ENCODE results near the gene MTM1. TPM values are rescaled to one million over a fixed set of nuclear protein-coding genes. Genes with fewer than 3 reads are reported as not detected.

MTM1 gene
- total and polyA plus RNA-seq, 2 experiments from 2014 or later: 8.1 to 8.9 TPM

DNA sequence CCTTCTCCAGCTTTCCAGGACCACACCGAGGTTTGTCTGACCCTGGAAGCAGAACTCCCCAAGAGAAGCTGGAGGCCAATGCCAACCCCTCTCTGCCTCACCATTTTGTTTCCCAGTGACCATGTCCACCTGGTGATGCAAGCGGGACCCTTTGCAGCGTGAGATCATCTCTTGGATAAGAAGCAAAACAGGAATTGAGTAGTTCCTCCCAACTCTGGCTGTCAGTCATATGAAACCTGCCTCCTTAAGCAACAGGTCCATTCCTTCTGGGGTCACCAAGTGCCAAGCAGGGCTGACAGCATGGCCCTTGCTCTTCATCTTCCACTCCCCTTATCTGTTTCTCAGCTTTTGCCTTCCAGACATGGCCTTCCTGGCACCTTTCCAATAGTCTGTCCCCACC, 41.3 kb upstream of the MTM1 start:
- 93 to 96% methylated on average over 2 to 3 of the region's 3 CpGs for WGBS, 2 experiments (ENCODE audit: low coverage in 1 of 2, low lambda C conversion rate in 2 of 2, missing lambda C conversion rate in 2 of 2)
- H2AFZ ChIP-seq: no peak overlapping the region

DNA sequence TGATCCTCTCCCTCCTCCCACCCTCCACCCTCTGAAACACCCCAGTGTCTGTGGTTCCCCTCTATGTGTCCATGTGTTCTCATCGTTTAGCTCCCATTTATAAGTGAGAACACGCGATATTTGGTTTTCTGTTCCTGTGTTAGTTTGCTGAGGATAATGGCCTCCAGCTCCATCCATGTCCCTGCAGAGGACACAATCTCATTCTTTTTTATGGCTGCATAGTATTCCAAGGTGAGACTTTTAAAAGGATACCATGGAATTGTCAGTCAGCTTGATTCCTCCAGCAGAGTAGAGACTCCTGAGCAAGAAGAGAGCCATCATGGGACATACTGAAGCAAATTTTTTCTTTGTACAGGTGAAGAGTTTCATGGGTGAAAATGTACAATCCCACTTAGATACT, 38.8 kb upstream of the MTM1 start:
- 89 to 93% methylated on average over 3 of the region's 3 CpGs for WGBS, 2 experiments (ENCODE audit: low coverage in 1 of 2, low lambda C conversion rate in 2 of 2, missing lambda C conversion rate in 2 of 2)
- in situ Hi-C loops (cut with MboI): no loop called here
- no peak for DNase-seq
- H3K4me1 ChIP-seq (ENCODE audit: insufficient read depth): no peaks in the 10 kb centered on the region
- no peaks in the 10 kb centered on the region for H3K36me3 ChIP-seq (ENCODE audit: low read depth)
- no peaks in the 10 kb centered on the region for H3K27me3 ChIP-seq (replicated peaks; ENCODE audit: insufficient read depth)
- TF ChIP-seq EZH2phosphoT487 (IDR thresholded peaks at IDR 0.05; ENCODE audit: insufficient read depth, low read depth) (no peak), EZH2 (IDR thresholded peaks at IDR 0.05; ENCODE audit: insufficient read depth, poor library complexity, severe bottlenecking) (no peak)
- no peak overlapping the region for H3K4me2 ChIP-seq (ENCODE audit: unreplicated experiment)
- no peaks in the 10 kb centered on the region for H3K9me3 ChIP-seq (ENCODE audit: low read depth)
- no peaks in the 10 kb centered on the region for H3K9me2 ChIP-seq (ENCODE audit: insufficient read depth)
- H4K20me1 ChIP-seq (ENCODE audit: insufficient read depth): no peaks in the 10 kb centered on the region
- no peaks in the 10 kb centered on the region for H3K79me2 ChIP-seq (ENCODE audit: insufficient read depth)
- no peaks in the 10 kb centered on the region for H3F3A ChIP-seq (ENCODE audit: insufficient read depth)
- no peak overlapping the region for H3K9ac ChIP-seq
- H2AFZ ChIP-seq: no peak overlapping the region
- no peak overlapping the region for H3K27ac ChIP-seq
- no peak overlapping the region for H3K4me3 ChIP-seq

More for the DNA sequence above, 41.3 kb upstream of the MTM1 start:
- no peak for DNase-seq
- H3K36me3 ChIP-seq (ENCODE audit: low read depth): no peaks in the 10 kb centered on the region
- H3F3A ChIP-seq (ENCODE audit: insufficient read depth): no peaks in the 10 kb centered on the region
- no peaks in the 10 kb centered on the region for H3K4me1 ChIP-seq (ENCODE audit: insufficient read depth)
- no peaks in the 10 kb centered on the region for H4K20me1 ChIP-seq (ENCODE audit: insufficient read depth)
- H3K27me3 ChIP-seq (replicated peaks; ENCODE audit: insufficient read depth): no peaks in the 10 kb centered on the region
- TF ChIP-seq EZH2phosphoT487 (IDR thresholded peaks at IDR 0.05; ENCODE audit: insufficient read depth, low read depth) (no peak), EZH2 (IDR thresholded peaks at IDR 0.05; ENCODE audit: insufficient read depth, poor library complexity, severe bottlenecking) (no peak)
- no peak overlapping the region for H3K9ac ChIP-seq
- no peaks in the 10 kb centered on the region for H3K79me2 ChIP-seq (ENCODE audit: insufficient read depth)
- no peaks in the 10 kb centered on the region for H3K9me2 ChIP-seq (ENCODE audit: insufficient read depth)
- H3K4me3 ChIP-seq: no peak overlapping the region
- H3K9me3 ChIP-seq (ENCODE audit: low read depth): no peaks in the 10 kb centered on the region
- H3K4me2 ChIP-seq (ENCODE audit: unreplicated experiment): no peak overlapping the region
- no peak overlapping the region for H3K27ac ChIP-seq
- in situ Hi-C loops (cut with MboI): no loop called here

DNA sequence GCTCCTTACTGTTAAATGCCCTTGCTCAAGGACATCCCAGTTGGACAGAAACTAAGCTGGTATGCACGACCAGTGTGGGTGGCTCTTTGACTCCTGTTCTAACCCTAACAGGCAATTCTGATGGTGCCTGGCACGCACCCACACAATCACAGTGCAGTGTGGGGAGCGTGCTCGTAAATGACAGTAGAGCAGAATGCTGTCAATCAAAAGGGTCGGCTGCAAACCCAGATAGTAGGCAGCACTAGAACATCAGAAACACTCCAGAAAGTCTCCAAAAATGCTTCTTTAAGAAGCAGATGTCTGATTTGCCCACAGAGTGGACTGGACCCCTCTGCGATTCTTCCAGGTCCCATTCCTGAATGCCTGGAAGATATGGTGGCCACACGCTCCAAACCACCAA, 37.6 kb upstream of the MTM1 start:
- 81 to 86% methylated on average over 6 to 7 of the region's 7 CpGs for WGBS, 2 experiments (ENCODE audit: low coverage in 1 of 2, low lambda C conversion rate in 2 of 2, missing lambda C conversion rate in 2 of 2)

DNA sequence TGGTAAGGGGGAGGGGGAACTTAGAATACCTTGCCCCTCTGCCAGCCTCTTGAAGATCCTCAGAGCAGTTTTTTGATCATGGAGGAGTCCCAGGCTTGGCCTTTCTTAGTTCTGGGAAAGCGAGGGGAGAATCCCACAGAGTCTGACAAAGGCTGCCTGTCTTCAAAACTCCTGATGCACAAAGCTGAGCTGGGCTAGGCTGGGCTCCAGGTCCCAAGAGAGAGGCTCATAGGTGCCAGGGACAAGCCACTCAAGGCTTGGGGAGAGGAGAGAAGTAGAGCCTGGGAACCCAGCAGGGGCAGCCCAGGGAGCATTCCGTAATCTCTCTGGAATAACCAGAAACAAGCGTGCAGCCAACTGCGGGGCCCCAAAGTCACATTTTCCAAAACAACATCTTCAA, 37.0 kb upstream of the MTM1 start:
- in situ Hi-C loops (cut with MboI): no loop called here
- H2AFZ ChIP-seq: no peak overlapping the region
- H3K79me2 ChIP-seq (ENCODE audit: insufficient read depth): no peaks in the 10 kb centered on the region
- no peak overlapping the region for H3K9ac ChIP-seq
- no peak overlapping the region for H3K27ac ChIP-seq
- no peaks in the 10 kb centered on the region for H3F3A ChIP-seq (ENCODE audit: insufficient read depth)
- TF ChIP-seq EZH2phosphoT487 (IDR thresholded peaks at IDR 0.05; ENCODE audit: insufficient read depth, low read depth) (no peak), EZH2 (IDR thresholded peaks at IDR 0.05; ENCODE audit: insufficient read depth, poor library complexity, severe bottlenecking) (no peak)
- WGBS, 2 experiments (ENCODE audit: low coverage in 1 of 2, low lambda C conversion rate in 2 of 2, missing lambda C conversion rate in 2 of 2): 35 to 53% methylated on average over 4 of the region's 4 CpGs
- no peaks in the 10 kb centered on the region for H3K4me1 ChIP-seq (ENCODE audit: insufficient read depth)
- no peaks in the 10 kb centered on the region for H3K36me3 ChIP-seq (ENCODE audit: low read depth)
- H3K9me3 ChIP-seq (ENCODE audit: low read depth): no peaks in the 10 kb centered on the region
- H4K20me1 ChIP-seq (ENCODE audit: insufficient read depth): no peaks in the 10 kb centered on the region
- no peaks in the 10 kb centered on the region for H3K9me2 ChIP-seq (ENCODE audit: insufficient read depth)
- H3K4me2 ChIP-seq (ENCODE audit: unreplicated experiment): no peak overlapping the region
- no peak for DNase-seq
- no peaks in the 10 kb centered on the region for H3K27me3 ChIP-seq (replicated peaks; ENCODE audit: insufficient read depth)
- H3K4me3 ChIP-seq: no peak overlapping the region

More for the DNA sequence above, 37.6 kb upstream of the MTM1 start:
- H3K4me1 ChIP-seq (ENCODE audit: insufficient read depth): no peaks in the 10 kb centered on the region
- no peaks in the 10 kb centered on the region for H3K79me2 ChIP-seq (ENCODE audit: insufficient read depth)
- TF ChIP-seq EZH2 (IDR thresholded peaks at IDR 0.05; ENCODE audit: insufficient read depth, poor library complexity, severe bottlenecking): no peak
- no peak for TF ChIP-seq EZH2phosphoT487 (IDR thresholded peaks at IDR 0.05; ENCODE audit: insufficient read depth, low read depth)
- no peaks in the 10 kb centered on the region for H3K9me3 ChIP-seq (ENCODE audit: low read depth)
- H3K36me3 ChIP-seq (ENCODE audit: low read depth): no peaks in the 10 kb centered on the region
- DNase-seq: no peak
- H3K9me2 ChIP-seq (ENCODE audit: insufficient read depth): no peaks in the 10 kb centered on the region
- no peak overlapping the region for H2AFZ ChIP-seq
- H3K27me3 ChIP-seq (replicated peaks; ENCODE audit: insufficient read depth): no peaks in the 10 kb centered on the region
- in situ Hi-C loops (cut with MboI): no loop called here
- H3F3A ChIP-seq (ENCODE audit: insufficient read depth): no peaks in the 10 kb centered on the region
- H3K27ac ChIP-seq: no peak overlapping the region
- H4K20me1 ChIP-seq (ENCODE audit: insufficient read depth): no peaks in the 10 kb centered on the region
- no peak overlapping the region for H3K9ac ChIP-seq
- H3K4me3 ChIP-seq: no peak overlapping the region
- H3K4me2 ChIP-seq (ENCODE audit: unreplicated experiment): no peak overlapping the region

DNA sequence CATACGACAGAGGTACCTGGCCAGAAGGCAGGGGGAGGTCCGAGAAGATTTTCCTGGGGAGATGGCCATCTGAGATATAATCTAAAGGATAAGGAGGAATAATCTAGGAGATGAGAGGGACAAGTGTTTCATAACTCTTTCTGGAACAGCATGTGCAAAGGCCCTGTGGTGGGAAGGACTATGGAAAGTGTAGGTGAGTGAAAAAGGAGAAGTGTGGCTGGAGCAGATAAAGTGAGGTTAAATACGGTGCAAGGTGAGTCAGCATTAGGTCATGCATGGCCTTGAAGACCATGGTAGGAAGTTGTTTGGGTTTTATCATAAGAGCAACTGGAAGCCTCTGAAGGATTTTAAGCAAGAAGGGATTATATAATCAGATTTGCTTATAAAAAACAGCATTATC, 34.6 kb upstream of the MTM1 start:
- no peak for DNase-seq
- TF ChIP-seq EZH2 (IDR thresholded peaks at IDR 0.05; ENCODE audit: insufficient read depth, poor library complexity, severe bottlenecking) (no peak), EZH2phosphoT487 (IDR thresholded peaks at IDR 0.05; ENCODE audit: insufficient read depth, low read depth) (no peak)
- Histone ChIP-seq H2AFZ (no peak overlapping the region), H3F3A (ENCODE audit: insufficient read depth) (no peaks in the 10 kb centered on the region), H3K4me1 (ENCODE audit: insufficient read depth) (no peaks in the 10 kb centered on the region), H3K27ac (no peak overlapping the region), H4K20me1 (ENCODE audit: insufficient read depth) (no peaks in the 10 kb centered on the region), H3K79me2 (ENCODE audit: insufficient read depth) (no peaks in the 10 kb centered on the region), H3K9ac (no peak overlapping the region), H3K4me3 (no peak overlapping the region), H3K9me3 (ENCODE audit: low read depth) (no peaks in the 10 kb centered on the region), H3K27me3 (replicated peaks; ENCODE audit: insufficient read depth) (no peaks in the 10 kb centered on the region), H3K36me3 (ENCODE audit: low read depth) (no peaks in the 10 kb centered on the region), H3K9me2 (ENCODE audit: insufficient read depth) (no peaks in the 10 kb centered on the region), H3K4me2 (ENCODE audit: unreplicated experiment) (no peak overlapping the region)
- 56 to 74% methylated on average over 3 of the region's 3 CpGs for WGBS, 2 experiments (ENCODE audit: low coverage in 1 of 2, low lambda C conversion rate in 2 of 2, missing lambda C conversion rate in 2 of 2)
- in situ Hi-C loops (cut with MboI): no loop called here

Measured in GM23248 (cell line).